Fibroblast of lung (primary cell): Measurements from ENCODE around the gene RAB5IF.

Experiments used
- CTCF ChIP-seq, 2 donors: IDR thresholded peaks in 1 of 2; conservative IDR thresholded peaks in 1 of 2; 1 replicate in 1 of 2; 2 replicates in 1 of 2; pipeline ENCODE4 v1.5.1; 2011 to 2012; ENCODE audit warnings: low read length in 2 of 2, control low read depth in 1 of 2, inconsistent platforms in 1 of 2, low read depth in 1 of 2, mild to moderate bottlenecking in 1 of 2
- EZH2 ChIP-seq: IDR thresholded peaks from 2 replicates; pipeline ENCODE4 v1.5.1; 2012; ENCODE audit warnings: low read length, control low read depth, mild to moderate bottlenecking; ENCODE audit errors: missing control alignments

- TF ChIP-seq CTCF (conservative IDR thresholded peaks at IDR 0.05 in 1 of 2, IDR thresholded peaks at IDR 0.05 in 1 of 2; ENCODE audit: low read depth in 1 of 2, low read length in 2 of 2) (no peak), EZH2 (no peak)
Observed at GRCh38 chr20:36582322-36582721, 23.3 kb upstream of the RAB5IF start.
